Measurements from ENCODE around the gene SIX4. TPM values are rescaled to one million over a fixed set of nuclear protein-coding genes. Genes with fewer than 3 reads are reported as not detected.
A peak's percentile ranks its signal among the peaks of the same experiment; 100 is the strongest.

SIX4 gene
- total and polyA plus RNA-seq, 2 experiments from 2014 or later = 6.2 to 46.9 TPM

DNA sequence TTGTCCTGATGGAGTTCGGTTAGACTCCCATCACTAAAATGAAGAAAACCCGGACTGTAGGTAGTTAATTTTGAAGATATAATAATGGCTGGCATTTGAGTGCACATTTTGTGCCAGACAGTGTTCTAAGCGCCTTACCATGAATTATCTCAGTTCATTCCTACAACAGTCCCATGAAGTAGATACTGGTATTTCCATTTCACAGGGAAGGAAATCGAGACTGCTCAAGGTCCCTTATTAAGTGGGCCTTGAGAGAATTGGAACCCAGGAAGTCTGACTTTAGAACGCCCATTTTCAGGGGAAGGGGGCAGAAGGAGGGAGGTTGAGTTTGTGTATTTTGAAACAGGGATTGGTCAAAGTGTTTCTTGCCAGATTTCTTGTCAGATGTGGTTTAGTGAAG lies 11.3 kb upstream of the SIX4 start:
- TF ChIP-seq EZH2phosphoT487 (IDR thresholded peaks at IDR 0.05; ENCODE audit: unreplicated experiment) = no peak
- TF ChIP-seq, protein P1, sequence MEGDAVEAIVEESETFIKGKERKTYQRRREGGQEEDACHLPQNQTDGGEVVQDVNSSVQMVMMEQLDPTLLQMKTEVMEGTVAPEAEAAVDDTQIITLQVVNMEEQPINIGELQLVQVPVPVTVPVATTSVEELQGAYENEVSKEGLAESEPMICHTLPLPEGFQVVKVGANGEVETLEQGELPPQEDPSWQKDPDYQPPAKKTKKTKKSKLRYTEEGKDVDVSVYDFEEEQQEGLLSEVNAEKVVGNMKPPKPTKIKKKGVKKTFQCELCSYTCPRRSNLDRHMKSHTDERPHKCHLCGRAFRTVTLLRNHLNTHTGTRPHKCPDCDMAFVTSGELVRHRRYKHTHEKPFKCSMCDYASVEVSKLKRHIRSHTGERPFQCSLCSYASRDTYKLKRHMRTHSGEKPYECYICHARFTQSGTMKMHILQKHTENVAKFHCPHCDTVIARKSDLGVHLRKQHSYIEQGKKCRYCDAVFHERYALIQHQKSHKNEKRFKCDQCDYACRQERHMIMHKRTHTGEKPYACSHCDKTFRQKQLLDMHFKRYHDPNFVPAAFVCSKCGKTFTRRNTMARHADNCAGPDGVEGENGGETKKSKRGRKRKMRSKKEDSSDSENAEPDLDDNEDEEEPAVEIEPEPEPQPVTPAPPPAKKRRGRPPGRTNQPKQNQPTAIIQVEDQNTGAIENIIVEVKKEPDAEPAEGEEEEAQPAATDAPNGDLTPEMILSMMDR (conservative IDR thresholded peaks at IDR 0.05; ENCODE audit: low read depth in 2 of 2) = no peak
- TF ChIP-seq, protein P2, sequence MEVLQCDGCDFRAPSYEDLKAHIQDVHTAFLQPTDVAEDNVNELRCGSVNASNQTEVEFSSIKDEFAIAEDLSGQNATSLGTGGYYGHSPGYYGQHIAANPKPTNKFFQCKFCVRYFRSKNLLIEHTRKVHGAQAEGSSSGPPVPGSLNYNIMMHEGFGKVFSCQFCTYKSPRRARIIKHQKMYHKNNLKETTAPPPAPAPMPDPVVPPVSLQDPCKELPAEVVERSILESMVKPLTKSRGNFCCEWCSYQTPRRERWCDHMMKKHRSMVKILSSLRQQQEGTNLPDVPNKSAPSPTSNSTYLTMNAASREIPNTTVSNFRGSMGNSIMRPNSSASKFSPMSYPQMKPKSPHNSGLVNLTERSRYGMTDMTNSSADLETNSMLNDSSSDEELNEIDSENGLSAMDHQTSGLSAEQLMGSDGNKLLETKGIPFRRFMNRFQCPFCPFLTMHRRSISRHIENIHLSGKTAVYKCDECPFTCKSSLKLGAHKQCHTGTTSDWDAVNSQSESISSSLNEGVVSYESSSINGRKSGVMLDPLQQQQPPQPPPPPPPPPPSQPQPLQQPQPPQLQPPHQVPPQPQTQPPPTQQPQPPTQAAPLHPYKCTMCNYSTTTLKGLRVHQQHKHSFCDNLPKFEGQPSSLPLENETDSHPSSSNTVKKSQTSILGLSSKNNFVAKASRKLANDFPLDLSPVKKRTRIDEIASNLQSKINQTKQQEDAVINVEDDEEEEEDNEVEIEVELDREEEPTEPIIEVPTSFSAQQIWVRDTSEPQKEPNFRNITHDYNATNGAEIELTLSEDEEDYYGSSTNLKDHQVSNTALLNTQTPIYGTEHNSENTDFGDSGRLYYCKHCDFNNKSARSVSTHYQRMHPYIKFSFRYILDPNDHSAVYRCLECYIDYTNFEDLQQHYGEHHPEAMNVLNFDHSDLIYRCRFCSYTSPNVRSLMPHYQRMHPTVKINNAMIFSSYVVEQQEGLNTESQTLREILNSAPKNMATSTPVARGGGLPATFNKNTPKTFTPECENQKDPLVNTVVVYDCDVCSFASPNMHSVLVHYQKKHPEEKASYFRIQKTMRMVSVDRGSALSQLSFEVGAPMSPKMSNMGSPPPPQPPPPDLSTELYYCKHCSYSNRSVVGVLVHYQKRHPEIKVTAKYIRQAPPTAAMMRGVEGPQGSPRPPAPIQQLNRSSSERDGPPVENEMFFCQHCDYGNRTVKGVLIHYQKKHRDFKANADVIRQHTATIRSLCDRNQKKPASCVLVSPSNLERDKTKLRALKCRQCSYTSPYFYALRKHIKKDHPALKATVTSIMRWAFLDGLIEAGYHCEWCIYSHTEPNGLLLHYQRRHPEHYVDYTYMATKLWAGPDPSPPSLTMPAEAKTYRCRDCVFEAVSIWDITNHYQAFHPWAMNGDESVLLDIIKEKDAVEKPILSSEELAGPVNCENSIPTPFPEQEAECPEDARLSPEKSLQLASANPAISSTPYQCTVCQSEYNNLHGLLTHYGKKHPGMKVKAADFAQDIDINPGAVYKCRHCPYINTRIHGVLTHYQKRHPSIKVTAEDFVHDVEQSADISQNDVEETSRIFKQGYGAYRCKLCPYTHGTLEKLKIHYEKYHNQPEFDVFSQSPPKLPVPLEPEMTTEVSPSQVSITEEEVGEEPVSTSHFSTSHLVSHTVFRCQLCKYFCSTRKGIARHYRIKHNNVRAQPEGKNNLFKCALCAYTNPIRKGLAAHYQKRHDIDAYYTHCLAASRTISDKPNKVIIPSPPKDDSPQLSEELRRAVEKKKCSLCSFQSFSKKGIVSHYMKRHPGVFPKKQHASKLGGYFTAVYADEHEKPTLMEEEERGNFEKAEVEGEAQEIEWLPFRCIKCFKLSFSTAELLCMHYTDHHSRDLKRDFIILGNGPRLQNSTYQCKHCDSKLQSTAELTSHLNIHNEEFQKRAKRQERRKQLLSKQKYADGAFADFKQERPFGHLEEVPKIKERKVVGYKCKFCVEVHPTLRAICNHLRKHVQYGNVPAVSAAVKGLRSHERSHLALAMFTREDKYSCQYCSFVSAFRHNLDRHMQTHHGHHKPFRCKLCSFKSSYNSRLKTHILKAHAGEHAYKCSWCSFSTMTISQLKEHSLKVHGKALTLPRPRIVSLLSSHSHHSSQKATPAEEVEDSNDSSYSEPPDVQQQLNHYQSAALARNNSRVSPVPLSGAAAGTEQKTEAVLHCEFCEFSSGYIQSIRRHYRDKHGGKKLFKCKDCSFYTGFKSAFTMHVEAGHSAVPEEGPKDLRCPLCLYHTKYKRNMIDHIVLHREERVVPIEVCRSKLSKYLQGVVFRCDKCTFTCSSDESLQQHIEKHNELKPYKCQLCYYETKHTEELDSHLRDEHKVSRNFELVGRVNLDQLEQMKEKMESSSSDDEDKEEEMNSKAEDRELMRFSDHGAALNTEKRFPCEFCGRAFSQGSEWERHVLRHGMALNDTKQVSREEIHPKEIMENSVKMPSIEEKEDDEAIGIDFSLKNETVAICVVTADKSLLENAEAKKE (CRISPR knock-in tag; IDR thresholded peaks at IDR 0.05) = no peak
- TF ChIP-seq, protein P3, sequence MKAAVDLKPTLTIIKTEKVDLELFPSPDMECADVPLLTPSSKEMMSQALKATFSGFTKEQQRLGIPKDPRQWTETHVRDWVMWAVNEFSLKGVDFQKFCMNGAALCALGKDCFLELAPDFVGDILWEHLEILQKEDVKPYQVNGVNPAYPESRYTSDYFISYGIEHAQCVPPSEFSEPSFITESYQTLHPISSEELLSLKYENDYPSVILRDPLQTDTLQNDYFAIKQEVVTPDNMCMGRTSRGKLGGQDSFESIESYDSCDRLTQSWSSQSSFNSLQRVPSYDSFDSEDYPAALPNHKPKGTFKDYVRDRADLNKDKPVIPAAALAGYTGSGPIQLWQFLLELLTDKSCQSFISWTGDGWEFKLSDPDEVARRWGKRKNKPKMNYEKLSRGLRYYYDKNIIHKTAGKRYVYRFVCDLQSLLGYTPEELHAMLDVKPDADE (IDR thresholded peaks at IDR 0.05) = no peak
- no peak for TF ChIP-seq STAT1 (IDR thresholded peaks at IDR 0.05; ENCODE audit: unreplicated experiment)
- Histone ChIP-seq H3K4me3 (peak overlapping the region; percentile 80), H3K27ac (ENCODE audit: low read depth) (peak overlapping the region; percentile 56; the same call in 1 of the 2 replicates), H3F3A (replicated peaks; ENCODE audit: low read depth) (no peaks in the 10 kb centered on the region), H3K4me1 (ENCODE audit: insufficient read depth) (peaks cover 9% of the 10 kb centered on the region), H3K4me2 (peak overlapping the region; percentile 86), H2AFZ (no peak overlapping the region), H3K79me2 (replicated peaks; ENCODE audit: insufficient read depth) (peaks cover 57% of the 10 kb centered on the region), H4K20me1 (replicated peaks; ENCODE audit: insufficient read depth) (peaks cover 3% of the 10 kb centered on the region; the same call in 1 of the 2 replicates), H3K9me2 (ENCODE audit: insufficient read depth) (no peaks in the 10 kb centered on the region), H3K27me3 (ENCODE audit: insufficient read depth) (no peaks in the 10 kb centered on the region), H3K36me3 (ENCODE audit: insufficient read depth) (no peaks in the 10 kb centered on the region)
- Mint-ChIP-seq H3K27ac (peak overlapping the region; percentile 51; the same call in 1 of the 2 replicates), H3K9me3 (peaks cover 4% of the 10 kb centered on the region; the same call in 2 of the 3 replicates), H3K36me3 (ENCODE audit: low read depth) (no peaks in the 10 kb centered on the region), H3K4me3 (peak overlapping the region; percentile 99), H3K4me1 (peaks cover 8% of the 10 kb centered on the region), H3K27me3 (ENCODE audit: insufficient read depth, low read depth, poor library complexity) (peaks cover 5% of the 10 kb centered on the region)
- ATAC-seq (no peak), DNase-seq (ENCODE audit: low spot score) (no peak)
